Esophagus squamous epithelium (tissue), 4 donors: Measurements from ENCODE around the gene SEC14L1.

ENCODE experiments used
- CTCF ChIP-seq, 6 experiments: fragments of 450-650 bp in 4 of 6; fragments of 200-600 bp in 2 of 6; sonication (generic) in 2 of 6; IDR thresholded peaks; one replicate each; pipeline ENCODE4 v1.5.1; 2016 to 2019; ENCODE audit warnings: antibody characterized with exemption in 6 of 6, mild to moderate bottlenecking in 4 of 6, moderate library complexity in 4 of 6
- POLR2A ChIP-seq, 4 donors: fragments of 450-650 bp; IDR thresholded peaks; one replicate each; pipeline ENCODE4 v1.6.1; 2017; ENCODE audit warnings: antibody characterized with exemption in 4 of 4, mild to moderate bottlenecking in 4 of 4, moderate library complexity in 3 of 4

DNA sequence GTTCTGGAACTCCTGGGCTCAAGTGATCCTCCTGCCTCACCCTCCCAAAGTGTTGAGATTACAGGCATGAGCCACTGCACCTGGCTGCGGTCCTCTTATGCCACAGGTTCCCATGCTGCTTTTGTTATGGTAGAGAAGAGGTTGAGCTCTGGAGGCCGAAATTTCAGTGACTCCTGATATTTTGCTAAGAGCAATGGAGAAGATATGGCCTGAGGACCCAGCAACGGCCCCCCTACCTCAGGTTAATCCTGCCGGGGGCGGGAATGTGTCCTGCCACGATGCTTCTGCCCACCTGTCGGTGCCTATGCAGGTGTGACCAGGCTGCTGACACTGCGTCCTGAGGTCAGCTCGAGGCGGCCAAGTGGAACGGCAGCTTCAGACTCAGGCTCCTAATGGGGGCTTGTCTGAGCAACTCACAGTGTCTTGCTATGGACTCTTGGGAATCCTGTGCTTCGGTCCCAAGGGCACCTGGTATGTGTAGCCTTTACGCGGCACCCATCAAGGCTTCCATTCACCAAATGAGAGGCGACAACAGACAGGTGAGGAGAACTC, 7.6 kb upstream of the SEC14L1 start:
- TF ChIP-seq CTCF (IDR thresholded peaks at IDR 0.05) = no peak
- TF ChIP-seq POLR2A (IDR thresholded peaks at IDR 0.05) = no peak
